ENCODE results near the gene DCTD.
A peak's percentile ranks its signal among the peaks of the same experiment; 100 is the strongest.

Gene DCTD

GRCh38 chr4:182848685-182849084 lies 68.5 kb downstream of the DCTD start:
- H3K27me3 Mint-ChIP-seq: peaks cover 13% of the 10 kb centered on the region
- no peaks in the 10 kb centered on the region for H3K9me3 Mint-ChIP-seq
- ATAC-seq (no peak), DNase-seq (no peak)
- no peak overlapping the region for H3K27ac Mint-ChIP-seq
- no peaks in the 10 kb centered on the region for H3K4me1 Mint-ChIP-seq
- no peak overlapping the region for H3K4me3 Mint-ChIP-seq

GRCh38 chr4:182847576-182848450 lies 69.4 kb downstream of the DCTD start:
- H3K4me3 Mint-ChIP-seq: no peak overlapping the region
- peaks cover 13% of the 10 kb centered on the region for H3K27me3 Mint-ChIP-seq
- no peaks in the 10 kb centered on the region for H3K4me1 Mint-ChIP-seq
- no peak overlapping the region for H3K27ac Mint-ChIP-seq
- no peaks in the 10 kb centered on the region for H3K9me3 Mint-ChIP-seq
- ATAC-seq (no peak), DNase-seq (no peak)

GRCh38 chr4:182846036-182846435 lies 71.2 kb downstream of the DCTD start:
- no peak for ATAC-seq
- Mint-ChIP-seq H3K4me1 (no peaks in the 10 kb centered on the region), H3K27me3 (peaks cover 13% of the 10 kb centered on the region), H3K4me3 (no peak overlapping the region), H3K27ac (no peak overlapping the region), H3K9me3 (no peaks in the 10 kb centered on the region)
- no peak for DNase-seq

GRCh38 chr4:182845618-182846017 lies 71.6 kb downstream of the DCTD start:
- no peaks in the 10 kb centered on the region for H3K4me1 Mint-ChIP-seq
- no peak overlapping the region for H3K4me3 Mint-ChIP-seq
- ATAC-seq (no peak), DNase-seq (no peak)
- no peaks in the 10 kb centered on the region for H3K9me3 Mint-ChIP-seq
- H3K27ac Mint-ChIP-seq: peak overlapping the region in 1 of 2 donors; percentile 46
- H3K27me3 Mint-ChIP-seq: peaks cover 13% of the 10 kb centered on the region

- DNase-seq (no peak), ATAC-seq (no peak)
- Mint-ChIP-seq H3K27me3 (peaks cover 21% of the 10 kb centered on the region), H3K27ac (no peak overlapping the region), H3K9me3 (no peaks in the 10 kb centered on the region), H3K4me1 (no peaks in the 10 kb centered on the region), H3K4me3 (no peak overlapping the region)
Measured at GRCh38 chr4:182843808-182844325, 73.3 kb downstream of the DCTD start.

- no peak overlapping the region for H3K27ac Mint-ChIP-seq
- H3K27me3 Mint-ChIP-seq: peaks cover 23% of the 10 kb centered on the region
- no peak for DNase-seq
- H3K4me3 Mint-ChIP-seq: no peak overlapping the region
- no peak for ATAC-seq
- no peaks in the 10 kb centered on the region for H3K9me3 Mint-ChIP-seq
- no peaks in the 10 kb centered on the region for H3K4me1 Mint-ChIP-seq
Measured at GRCh38 chr4:182842759-182843390, 74.3 kb downstream of the DCTD start.

- no peak for ATAC-seq
- Mint-ChIP-seq H3K9me3 (no peaks in the 10 kb centered on the region), H3K4me1 (no peaks in the 10 kb centered on the region), H3K27ac (no peak overlapping the region), H3K27me3 (peaks cover 30% of the 10 kb centered on the region), H3K4me3 (no peak overlapping the region)
- DNase-seq: no peak
Measured at GRCh38 chr4:182842104-182842600, 75.0 kb downstream of the DCTD start.

GRCh38 chr4:182840108-182840507 lies 77.1 kb downstream of the DCTD start:
- Mint-ChIP-seq H3K27ac (no peak overlapping the region), H3K4me3 (no peak overlapping the region), H3K27me3 (peaks cover 38% of the 10 kb centered on the region), H3K4me1 (no peaks in the 10 kb centered on the region), H3K9me3 (no peaks in the 10 kb centered on the region)
- ATAC-seq: no peak
- DNase-seq: no peak

All from stimulated activated naive CD8-positive, alpha-beta T cell treated with anti-CD3 and anti-CD28 coated beads, Interleukin-15, amount 100 ng/mL, for 72 hours (primary cell).